ENCODE results near the gene USP2. TPM values are rescaled to one million over a fixed set of nuclear protein-coding genes. Genes with fewer than 3 reads are reported as not detected.

The USP2 gene
- total RNA-seq, 1 donor from 2014 or later, result 0.24 TPM

GRCh38 chr11:119420631-119421030, 39.1 kb upstream of the USP2 start:
- no peaks in the 10 kb centered on the region for H3K36me3 Mint-ChIP-seq (ENCODE audit: low read depth)

GRCh38 chr11:119419834-119420492, 38.5 kb upstream of the USP2 start:
- H3K4me1 Mint-ChIP-seq, result peaks cover 17% of the 10 kb centered on the region
- intact Hi-C loops (cut with micrococcal nuclease), result no loop called here
- no peaks in the 10 kb centered on the region for H3K9me3 Mint-ChIP-seq
- H3K27me3 Mint-ChIP-seq, result peaks cover 64% of the 10 kb centered on the region
- no peaks in the 10 kb centered on the region for H3K36me3 Mint-ChIP-seq (ENCODE audit: low read depth)
- CTCF ChIA-PET, result no interaction called here
- TF ChIP-seq CTCF (IDR thresholded peaks at IDR 0.05), result no peak
- no peak for DNase-seq
- POLR2A ChIA-PET, result no interaction called here
- no peak for ATAC-seq (ENCODE audit: low read depth)
- H3K27ac Mint-ChIP-seq, result no peak overlapping the region
- H3K4me3 Mint-ChIP-seq, result no peak overlapping the region

More at GRCh38 chr11:119420631-119421030, 39.1 kb upstream of the USP2 start:
- Mint-ChIP-seq H3K27me3 (peaks cover 66% of the 10 kb centered on the region), H3K4me3 (no peak overlapping the region), H3K4me1 (peaks cover 17% of the 10 kb centered on the region), H3K9me3 (no peaks in the 10 kb centered on the region), H3K27ac (no peak overlapping the region)
- intact Hi-C loops (cut with micrococcal nuclease), result no loop called here
- ATAC-seq (ENCODE audit: low read depth) (no peak), DNase-seq (no peak)
- no peak for TF ChIP-seq CTCF (IDR thresholded peaks at IDR 0.05)
- POLR2A ChIA-PET, result no interaction called here
- CTCF ChIA-PET, result no interaction called here

- DNase-seq (no peak), ATAC-seq (ENCODE audit: low read depth) (no peak)
- H3K4me3 Mint-ChIP-seq, result no peak overlapping the region
- H3K36me3 Mint-ChIP-seq (ENCODE audit: low read depth), result no peaks in the 10 kb centered on the region
- H3K27ac Mint-ChIP-seq, result no peak overlapping the region
- no peak for TF ChIP-seq CTCF (IDR thresholded peaks at IDR 0.05)
- peaks cover 17% of the 10 kb centered on the region for H3K4me1 Mint-ChIP-seq
- H3K9me3 Mint-ChIP-seq, result peaks cover 5% of the 10 kb centered on the region
- intact Hi-C loops (cut with micrococcal nuclease), result no loop called here
- H3K27me3 Mint-ChIP-seq, result peaks cover 62% of the 10 kb centered on the region
- ChIA-PET CTCF (no interaction called here), POLR2A (no interaction called here)
Measured at GRCh38 chr11:119419246-119419645, 37.8 kb upstream of the USP2 start.

GRCh38 chr11:119418759-119419158, 37.3 kb upstream of the USP2 start:
- ATAC-seq (ENCODE audit: low read depth) (no peak), DNase-seq (no peak)
- Mint-ChIP-seq H3K27me3 (peaks cover 58% of the 10 kb centered on the region), H3K9me3 (peaks cover 5% of the 10 kb centered on the region), H3K27ac (no peak overlapping the region), H3K4me3 (no peak overlapping the region), H3K4me1 (peaks cover 16% of the 10 kb centered on the region), H3K36me3 (ENCODE audit: low read depth) (no peaks in the 10 kb centered on the region)
- intact Hi-C loops (cut with micrococcal nuclease), result no loop called here
- POLR2A ChIA-PET, result no interaction called here
- TF ChIP-seq CTCF (IDR thresholded peaks at IDR 0.05), result no peak
- CTCF ChIA-PET, result no interaction called here

GRCh38 chr11:119417726-119418540, 36.4 kb upstream of the USP2 start:
- TF ChIP-seq CTCF (IDR thresholded peaks at IDR 0.05), result no peak
- ChIA-PET POLR2A (no interaction called here), CTCF (no interaction called here)
- Mint-ChIP-seq H3K27ac (no peak overlapping the region), H3K4me3 (no peak overlapping the region), H3K27me3 (peaks cover 54% of the 10 kb centered on the region), H3K9me3 (peaks cover 5% of the 10 kb centered on the region), H3K36me3 (ENCODE audit: low read depth) (no peaks in the 10 kb centered on the region), H3K4me1 (peaks cover 13% of the 10 kb centered on the region)
- intact Hi-C loops (cut with micrococcal nuclease), result no loop called here
- no peak for ATAC-seq (ENCODE audit: low read depth)
- DNase-seq, result no peak

Measured in activated B cell treated with CpG ODN at 0.5 μM for 24 hours (primary cell).